OCI-LY1 (cell line): ENCODE measurements around the gene TTF2.
"Not testable (repeated sequence)": the region's sequence is repeated elsewhere in the genome, so short reads cannot be mapped to it uniquely, and the experiment has no call there.

Source experiments
- H2AFZ ChIP-seq: fragments of 200-600 bp; sonication (generic), shearing (Covaris generic); 2 replicates; pipeline ENCODE4 v1.6.0; 2014; ENCODE audit warnings: antibody characterized with exemption, mild to moderate bottlenecking, low read length
- H3F3A ChIP-seq: fragments of 200-600 bp; sonication (generic), shearing (Covaris generic); 2 replicates; pipeline ENCODE4 v1.6.0; 2014; ENCODE audit warnings: mild to moderate bottlenecking, antibody characterized with exemption, low read length, moderate library complexity; ENCODE audit not compliant: insufficient read depth
- H3K27ac ChIP-seq: fragments of 200-600 bp; sonication (generic); 2 replicates; pipeline ENCODE4 v1.5.1; 2014; ENCODE audit warnings: low read length, mixed run types, mild to moderate bottlenecking, low read depth; ENCODE audit not compliant: poor library complexity, severe bottlenecking
- H3K27me3 ChIP-seq: fragments of 200-600 bp; sonication (generic); 2 replicates; pipeline ENCODE4 v1.6.0; 2014; ENCODE audit warnings: antibody characterized with exemption, mild to moderate bottlenecking, low read length, moderate library complexity; ENCODE audit not compliant: insufficient read depth
- H3K36me3 ChIP-seq: fragments of 200-600 bp; sonication (generic); 2 replicates; pipeline ENCODE4 v1.6.1; 2014; ENCODE audit warnings: mild to moderate bottlenecking, antibody characterized with exemption, low read length, moderate library complexity, mixed read lengths; ENCODE audit not compliant: insufficient read depth
- H3K4me1 ChIP-seq: fragments of 200-600 bp; sonication (generic); 2 replicates; pipeline ENCODE4 v1.5.1; 2014; ENCODE audit warnings: mild to moderate bottlenecking, low read length, moderate library complexity; ENCODE audit not compliant: insufficient read depth, severe bottlenecking
- H3K4me2 ChIP-seq: fragments of 200-600 bp; sonication (generic), shearing (Covaris generic); 2 replicates; pipeline ENCODE4 v1.6.1; 2014; ENCODE audit warnings: low read length
- H3K4me3 ChIP-seq: fragments of 200-600 bp; sonication (generic); 2 replicates; pipeline ENCODE4 v1.5.1; 2014; ENCODE audit warnings: low read length, low read depth, mild to moderate bottlenecking, mixed read lengths; ENCODE audit not compliant: poor library complexity, severe bottlenecking
- H3K79me2 ChIP-seq: fragments of 200-600 bp; shearing (Covaris generic); 2 replicates; pipeline ENCODE4 v1.6.1; 2016; ENCODE audit warnings: mixed run types, low read length, mixed read lengths; ENCODE audit not compliant: insufficient read depth
- H3K9ac ChIP-seq: fragments of 200-600 bp; sonication (generic), shearing (Covaris generic); 2 replicates; pipeline ENCODE4 v1.6.1; 2014; ENCODE audit warnings: mild to moderate bottlenecking, low read length, mixed read lengths
- H3K9me2 ChIP-seq: fragments of 200-600 bp; sonication (generic), shearing (Covaris generic); 2 replicates; pipeline ENCODE4 v1.6.1; 2014; ENCODE audit warnings: low read depth, mild to moderate bottlenecking, low read length, mixed read lengths
- H3K9me3 ChIP-seq: fragments of 200-600 bp; shearing (Covaris generic); 2 replicates; pipeline ENCODE4 v1.6.1; 2014; ENCODE audit warnings: low read length, mixed read lengths
- H4K20me1 ChIP-seq: fragments of 200-600 bp; sonication (generic), shearing (Covaris generic); 2 replicates; pipeline ENCODE4 v1.6.0; 2016; ENCODE audit warnings: mild to moderate bottlenecking, low read length; ENCODE audit not compliant: insufficient read depth
- CTCF ChIP-seq: fragments of 200-600 bp; sonication (generic), shearing (Covaris generic); IDR thresholded peaks from 2 replicates; pipeline ENCODE4 v1.5.1; 2017; ENCODE audit warnings: mild to moderate bottlenecking, antibody characterized with exemption, low read length, moderate library complexity, mixed read lengths
- EZH2 ChIP-seq: fragments of 200-600 bp; sonication (generic), shearing (Covaris generic); IDR thresholded peaks from 2 replicates; pipeline ENCODE4 v1.8.0; 2017; ENCODE audit warnings: borderline replicate concordance, mixed run types, mild to moderate bottlenecking, antibody characterized with exemption, low read length, moderate library complexity, mixed read lengths

TTF2 gene

GRCh38 chr1:117098287-117098890 lies 38.3 kb downstream of the TTF2 start:
- H3K27ac ChIP-seq, result no peak overlapping the region

GRCh38 chr1:117101334-117101733 lies 41.2 kb downstream of the TTF2 start:
- H3F3A ChIP-seq, result no peaks in the 10 kb centered on the region
- H3K36me3 ChIP-seq, result peaks cover 90% of the 10 kb centered on the region
- TF ChIP-seq EZH2 (no peak), CTCF (no peak)
- H3K79me2 ChIP-seq, result no peaks in the 10 kb centered on the region
- no peak overlapping the region for H2AFZ ChIP-seq
- H3K9ac ChIP-seq, result no peak overlapping the region
- H3K27me3 ChIP-seq, result no peaks in the 10 kb centered on the region
- H3K9me2 ChIP-seq, result no peaks in the 10 kb centered on the region
- no peak overlapping the region for H3K4me2 ChIP-seq
- H3K27ac ChIP-seq, result no peak overlapping the region
- H3K4me1 ChIP-seq, result no peaks in the 10 kb centered on the region
- H3K9me3 ChIP-seq, result no peaks in the 10 kb centered on the region
- H3K4me3 ChIP-seq, result no peak overlapping the region
- no peaks in the 10 kb centered on the region for H4K20me1 ChIP-seq

More at GRCh38 chr1:117098287-117098890, 38.3 kb downstream of the TTF2 start:
- TF ChIP-seq EZH2, result no peak
- TF ChIP-seq CTCF, result no peak
- Histone ChIP-seq H3K4me1 (no peaks in the 10 kb centered on the region), H4K20me1 (no peaks in the 10 kb centered on the region), H3K79me2 (no peaks in the 10 kb centered on the region), H3K9me2 (no peaks in the 10 kb centered on the region), H3K27me3 (no peaks in the 10 kb centered on the region), H2AFZ (no peak overlapping the region), H3K9ac (no peak overlapping the region), H3F3A (no peaks in the 10 kb centered on the region), H3K4me3 (no peak overlapping the region), H3K36me3 (peaks cover 99% of the 10 kb centered on the region), H3K9me3 (no peaks in the 10 kb centered on the region), H3K4me2 (no peak overlapping the region)

- peaks cover 90% of the 10 kb centered on the region for H3K36me3 ChIP-seq
- H3K4me3 ChIP-seq, H3K9ac ChIP-seq, H2AFZ ChIP-seq, H3K4me1 ChIP-seq, H3F3A ChIP-seq, H3K27ac ChIP-seq, H3K9me3 ChIP-seq, H3K27me3 ChIP-seq, H4K20me1 ChIP-seq, H3K9me2 ChIP-seq, H3K4me2 ChIP-seq, H3K79me2 ChIP-seq: not testable (repeated sequence)
These were observed 41.7 kb downstream of the TTF2 start for GRCh38 chr1:117101858-117102257.

GRCh38 chr1:117104986-117105385 lies 44.9 kb downstream of the TTF2 start:
- Histone ChIP-seq H3K9me2 (no peaks in the 10 kb centered on the region), H4K20me1 (no peaks in the 10 kb centered on the region), H3K4me2 (no peak overlapping the region), H3K9ac (no peak overlapping the region), H3K27me3 (no peaks in the 10 kb centered on the region), H3K4me3 (no peak overlapping the region), H2AFZ (no peak overlapping the region), H3K36me3 (peaks cover 61% of the 10 kb centered on the region), H3F3A (no peaks in the 10 kb centered on the region), H3K9me3 (no peaks in the 10 kb centered on the region), H3K27ac (no peak overlapping the region), H3K4me1 (no peaks in the 10 kb centered on the region), H3K79me2 (no peaks in the 10 kb centered on the region)
- TF ChIP-seq EZH2, result no peak
- no peak for TF ChIP-seq CTCF
